COLO668 (cell line): ENCODE data around the gene CC2D1A.

ENCODE experiments used
- DNase-seq: peaks from one replicate; lab custom pipeline; 2025; ENCODE audit not compliant: unreplicated experiment; lab: John Stamatoyannopoulos, UW

Gene CC2D1A

GRCh38 chr19:13876834-13877233, 29.2 kb upstream of the CC2D1A start, which contains the start of gene NANOS3:
Gene NANOS3 (plus strand): TSS chr19:13877134. CDS start chr19:13877249, 115 bp downstream.
- DNase-seq, result no peak

- DNase-seq, result no peak
These were observed 28.7 kb upstream of the CC2D1A start for GRCh38 chr19:13877303-13877702.

GRCh38 chr19:13880059-13881043, 25.6 kb upstream of the CC2D1A start:
- DNase-seq, result peak; percentile 94

- no peak for DNase-seq
These were observed 24.7 kb upstream of the CC2D1A start for GRCh38 chr19:13881251-13881691.

GRCh38 chr19:13881692-13882418, 24.1 kb upstream of the CC2D1A start:
- DNase-seq, result no peak

GRCh38 chr19:13882419-13882795, 23.6 kb upstream of the CC2D1A start:
- no peak for DNase-seq

- DNase-seq, result no peak
These were observed 23.2 kb upstream of the CC2D1A start for GRCh38 chr19:13882836-13883235.

GRCh38 chr19:13883516-13884064, 22.4 kb upstream of the CC2D1A start:
- no peak for DNase-seq

- peak; percentile 70 for DNase-seq
These were observed 21.0 kb upstream of the CC2D1A start for GRCh38 chr19:13884726-13885591.

GRCh38 chr19:13885826-13886365, 20.1 kb upstream of the CC2D1A start:
- DNase-seq, result no peak

- no peak for DNase-seq
These were observed 19.0 kb upstream of the CC2D1A start for GRCh38 chr19:13887018-13887436.

- DNase-seq, result no peak
These were observed 18.5 kb upstream of the CC2D1A start for GRCh38 chr19:13887517-13887916.

- DNase-seq, result no peak
These were observed 17.7 kb upstream of the CC2D1A start for GRCh38 chr19:13888281-13888680.

- DNase-seq, result no peak
These were observed 15.9 kb upstream of the CC2D1A start for GRCh38 chr19:13890136-13890535.

GRCh38 chr19:13892870-13893269, 13.1 kb upstream of the CC2D1A start:
- no peak for DNase-seq

GRCh38 chr19:13894552-13894951, 11.4 kb upstream of the CC2D1A start:
- DNase-seq, result no peak

GRCh38 chr19:13896227-13896626, 9.8 kb upstream of the CC2D1A start:
- DNase-seq, result no peak

- no peak for DNase-seq
These were observed 6.6 kb upstream of the CC2D1A start for GRCh38 chr19:13899393-13899792.

- no peak for DNase-seq
These were observed 6.0 kb upstream of the CC2D1A start for GRCh38 chr19:13899912-13900584.
